GM21576 (cell line): Measurements from ENCODE around the gene CACNG4.
"Not testable (repeated sequence)": the region's sequence is repeated elsewhere in the genome, so short reads cannot be mapped to it uniquely, and the experiment has no call there.

ENCODE experiments used
- ATAC-seq: cut with Tn5 transposase; IDR thresholded peaks from one replicate; pipeline ENCODE4 v1.9.1; 2021; ENCODE audit warnings: mild to moderate bottlenecking, moderate library complexity; ENCODE audit not compliant: unreplicated experiment

CACNG4 gene

GRCh38 chr17:67041119-67041518 lies 76.6 kb downstream of the CACNG4 start:
- ATAC-seq, result not testable (repeated sequence)

- ATAC-seq, result no peak
Measured at GRCh38 chr17:67041531-67041930, 77.0 kb downstream of the CACNG4 start.

GRCh38 chr17:67041941-67042899 lies 77.7 kb downstream of the CACNG4 start:
- no peak for ATAC-seq

GRCh38 chr17:67043283-67043682 lies 78.8 kb downstream of the CACNG4 start:
- ATAC-seq, result no peak

- ATAC-seq, result no peak
Measured at GRCh38 chr17:67044016-67044772, 79.7 kb downstream of the CACNG4 start, which contains the start of gene CACNG1. Gene CACNG1, plus strand, starts transcription at chr17:67044554. Its CDS starts 107 bp downstream, at chr17:67044661.

- no peak for ATAC-seq
Measured at GRCh38 chr17:67044940-67045339, 80.4 kb downstream of the CACNG4 start.

- ATAC-seq, result no peak
Measured at GRCh38 chr17:67046398-67046797, 81.9 kb downstream of the CACNG4 start.

GRCh38 chr17:67047382-67047781 lies 82.9 kb downstream of the CACNG4 start:
- no peak for ATAC-seq

- ATAC-seq, result no peak
Measured at GRCh38 chr17:67049025-67049739, 84.7 kb downstream of the CACNG4 start.

GRCh38 chr17:67050066-67050465 lies 85.6 kb downstream of the CACNG4 start:
- ATAC-seq, result no peak

GRCh38 chr17:67050471-67051154 lies 86.1 kb downstream of the CACNG4 start:
- no peak for ATAC-seq

- no peak for ATAC-seq
Measured at GRCh38 chr17:67051155-67051538, 86.6 kb downstream of the CACNG4 start.

- no peak for ATAC-seq
Measured at GRCh38 chr17:67051837-67052236, 87.3 kb downstream of the CACNG4 start.

GRCh38 chr17:67052720-67053437 lies 88.4 kb downstream of the CACNG4 start:
- ATAC-seq, result no peak

GRCh38 chr17:67053438-67054000 lies 89.0 kb downstream of the CACNG4 start:
- no peak for ATAC-seq

- ATAC-seq, result no peak
Measured at GRCh38 chr17:67054011-67054591, 89.6 kb downstream of the CACNG4 start.

- no peak for ATAC-seq
Measured at GRCh38 chr17:67054608-67055007, 90.1 kb downstream of the CACNG4 start.

- no peak for ATAC-seq
Measured at GRCh38 chr17:67055041-67055443, 90.5 kb downstream of the CACNG4 start.
